ENCODE data around the gene IL37. TPM values are rescaled to one million over a fixed set of nuclear protein-coding genes. Genes with fewer than 3 reads are reported as not detected.

Gene IL37
- total and polyA plus RNA-seq, 2 of the 13 experiments (the other 11 are each of a cell fraction or from before 2014, with no cell fraction given): not detected

DNA sequence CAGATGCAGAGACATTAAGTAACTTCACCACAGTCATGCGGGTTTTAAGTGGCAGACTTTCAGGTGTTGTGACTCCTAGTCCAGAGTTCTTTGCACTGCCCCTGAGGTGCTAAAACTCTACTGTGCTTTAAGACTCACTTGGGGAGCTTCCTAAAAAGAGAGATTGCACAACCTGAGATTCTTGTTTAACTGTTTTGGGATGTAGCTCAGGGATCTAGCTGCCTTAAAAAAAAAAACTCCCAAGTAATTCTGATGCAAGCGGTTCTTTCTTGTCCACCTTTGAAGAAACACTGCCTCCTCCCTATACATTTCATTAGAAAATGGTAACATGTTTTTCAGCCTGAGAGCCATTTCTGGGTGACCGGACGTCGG lies 13.0 kb downstream of the IL37 start:
- ATAC-seq (no peak), DNase-seq (ENCODE audit: low spot score) (no peak), FAIRE-seq (no peak)
- H3K9ac ChIP-seq (ENCODE audit: insufficient read depth, low read depth, low read length): no peak overlapping the region
- no TSS peak for BruUV-seq (replicated peaks)
- 0 out of 2 replicates have a peak, but pooled peaks cover 7% of the 10 kb centered on the region for H3K9me3 ChIP-seq (ENCODE audit: low read length)
- peaks cover 0 to 7% of the 10 kb centered on the region in 2 experiments; a peak in 3 of 5 replicates for H3K27me3 ChIP-seq (ENCODE audit: control insufficient read depth in 1 of 2, insufficient read depth in 2 of 2, low read length in 2 of 2)
- no peaks in the 10 kb centered on the region for H3K36me3 ChIP-seq (replicated peaks in 1 of 2; ENCODE audit: control insufficient read depth in 1 of 2, insufficient read depth in 2 of 2, low read length in 2 of 2)
- intact Hi-C loops (cut with micrococcal nuclease; ENCODE audit: unreplicated experiment) (no loop called here), in situ Hi-C loops (cut with HindIII; ENCODE audit: extremely low pct_ligation_motif_present, low pct_unique_long_range_greater_than_20kb) (no loop called here)
- H3K4me1 ChIP-seq (ENCODE audit: insufficient read depth, low read length): peaks cover 11% of the 10 kb centered on the region
- no peak overlapping the region for H3K4me3 ChIP-seq (replicated peaks in 1 of 3; ENCODE audit: insufficient read depth in 1 of 3, low read depth in 2 of 3, low read length in 3 of 3)
- H2AFZ ChIP-seq (ENCODE audit: low read length): no peak overlapping the region
- no peaks in the 10 kb centered on the region for H4K20me1 ChIP-seq (ENCODE audit: insufficient read depth, low read length)
- whole genome bisulfite sequencing (ENCODE audit: low lambda C conversion rate): 64% methylated on average over 5 of the region's 5 CpGs
- ChIA-PET CTCF (ENCODE audit: low intra/inter-chr PET ratio, low total read pairs) (no interaction called here), POLR2A (no interaction called here)
- TF ChIP-seq ZNF143 (CRISPR knock-in tag; IDR thresholded peaks at IDR 0.05): no peak
- no peak for TF ChIP-seq ZFP41 (CRISPR knock-in tag; IDR thresholded peaks at IDR 0.05; ENCODE audit: borderline replicate concordance)
- no peak for TF ChIP-seq ZNF234 (CRISPR knock-in tag; conservative IDR thresholded peaks at IDR 0.05)
- no peak for TF ChIP-seq ZSCAN9 (CRISPR knock-in tag; IDR thresholded peaks at IDR 0.05; ENCODE audit: borderline replicate concordance)
- no peak for TF ChIP-seq NFATC3 (CRISPR knock-in tag; IDR thresholded peaks at IDR 0.05)
- TF ChIP-seq JUNB (CRISPR knock-in tag; IDR thresholded peaks at IDR 0.05; ENCODE audit: borderline replicate concordance): no peak
- no peak for TF ChIP-seq ZNF557 (CRISPR knock-in tag; IDR thresholded peaks at IDR 0.05)
- 0 out of 2 replicates have a peak, but pooled peaks have one; percentile 13 for TF ChIP-seq ZNF629 (CRISPR knock-in tag; conservative IDR thresholded peaks at IDR 0.05)
- H3K27ac ChIP-seq (ENCODE audit: extremely low read length, insufficient read depth, low read length): no peak overlapping the region
- no peak overlapping the region for H3K4me2 ChIP-seq (ENCODE audit: low read depth, low read length)
- no peaks in the 10 kb centered on the region for H3K79me2 ChIP-seq (ENCODE audit: insufficient read depth, low read length)

DNA sequence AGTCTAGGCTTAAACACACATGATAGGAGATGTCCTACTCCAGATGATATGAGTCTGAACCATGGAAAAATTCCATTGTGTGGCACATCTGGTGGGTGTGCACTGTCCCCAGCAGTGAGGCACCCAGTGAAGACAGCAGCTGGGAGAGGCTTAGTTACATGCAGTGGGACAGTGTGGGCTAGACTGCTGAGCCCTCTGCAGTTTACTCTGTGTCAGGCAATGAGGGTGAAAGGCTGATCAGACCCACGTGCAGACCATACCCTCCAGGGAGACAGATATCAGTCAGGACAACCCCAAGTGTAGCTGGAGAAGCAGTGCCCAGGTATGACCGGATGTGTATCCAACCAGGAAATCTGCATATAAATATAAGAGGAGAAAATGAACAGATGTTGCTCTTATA lies 13.4 kb downstream of the IL37 start:
- Histone ChIP-seq H4K20me1 (ENCODE audit: insufficient read depth, low read length) (no peaks in the 10 kb centered on the region), H3K9ac (ENCODE audit: insufficient read depth, low read depth, low read length) (no peak overlapping the region), H2AFZ (ENCODE audit: low read length) (no peak overlapping the region), H3K4me3 (replicated peaks in 1 of 3; ENCODE audit: insufficient read depth in 1 of 3, low read depth in 2 of 3, low read length in 3 of 3) (no peak overlapping the region), H3K4me2 (ENCODE audit: low read depth, low read length) (no peak overlapping the region), H3K27ac (ENCODE audit: extremely low read length, insufficient read depth, low read length) (no peak overlapping the region), H3K27me3 (ENCODE audit: control insufficient read depth in 1 of 2, insufficient read depth in 2 of 2, low read length in 2 of 2) (peaks cover 0 to 3% of the 10 kb centered on the region in 2 experiments; a peak in 3 of 5 replicates), H3K79me2 (ENCODE audit: insufficient read depth, low read length) (no peaks in the 10 kb centered on the region), H3K4me1 (ENCODE audit: insufficient read depth, low read length) (peaks cover 11% of the 10 kb centered on the region), H3K36me3 (replicated peaks in 1 of 2; ENCODE audit: control insufficient read depth in 1 of 2, insufficient read depth in 2 of 2, low read length in 2 of 2) (no peaks in the 10 kb centered on the region), H3K9me3 (ENCODE audit: low read length) (0 out of 2 replicates have a peak, but pooled peaks cover 5% of the 10 kb centered on the region)
- no TSS peak for BruUV-seq (replicated peaks)
- in situ Hi-C loops (cut with HindIII; ENCODE audit: extremely low pct_ligation_motif_present, low pct_unique_long_range_greater_than_20kb): no loop called here
- CTCF ChIA-PET (ENCODE audit: low intra/inter-chr PET ratio, low total read pairs): no interaction called here
- WGBS (ENCODE audit: low lambda C conversion rate): 41% methylated on average over 2 of the region's 2 CpGs
- intact Hi-C loops (cut with micrococcal nuclease; ENCODE audit: unreplicated experiment): no loop called here
- FAIRE-seq (no peak), DNase-seq (ENCODE audit: low spot score) (no peak), ATAC-seq (peak; percentile 53; the same call in 2 of the 3 replicates)
- POLR2A ChIA-PET: no interaction called here
- TF ChIP-seq SMARCC2 (IDR thresholded peaks at IDR 0.05) (no peak), ZNF670 (CRISPR knock-in tag; IDR thresholded peaks at IDR 0.05; ENCODE audit: borderline replicate concordance) (no peak), NCOA2 (CRISPR knock-in tag; IDR thresholded peaks at IDR 0.05) (no peak), ZNF720 (CRISPR knock-in tag; IDR thresholded peaks at IDR 0.05) (no peak), ZNF761 (CRISPR knock-in tag; conservative IDR thresholded peaks at IDR 0.05) (no peak), KMT2B (CRISPR knock-in tag; IDR thresholded peaks at IDR 0.05) (no peak), SMAD9 (CRISPR knock-in tag; IDR thresholded peaks at IDR 0.05) (no peak), TOPORS (CRISPR knock-in tag; IDR thresholded peaks at IDR 0.05) (no peak)
- TF ChIP-seq, protein P1, sequence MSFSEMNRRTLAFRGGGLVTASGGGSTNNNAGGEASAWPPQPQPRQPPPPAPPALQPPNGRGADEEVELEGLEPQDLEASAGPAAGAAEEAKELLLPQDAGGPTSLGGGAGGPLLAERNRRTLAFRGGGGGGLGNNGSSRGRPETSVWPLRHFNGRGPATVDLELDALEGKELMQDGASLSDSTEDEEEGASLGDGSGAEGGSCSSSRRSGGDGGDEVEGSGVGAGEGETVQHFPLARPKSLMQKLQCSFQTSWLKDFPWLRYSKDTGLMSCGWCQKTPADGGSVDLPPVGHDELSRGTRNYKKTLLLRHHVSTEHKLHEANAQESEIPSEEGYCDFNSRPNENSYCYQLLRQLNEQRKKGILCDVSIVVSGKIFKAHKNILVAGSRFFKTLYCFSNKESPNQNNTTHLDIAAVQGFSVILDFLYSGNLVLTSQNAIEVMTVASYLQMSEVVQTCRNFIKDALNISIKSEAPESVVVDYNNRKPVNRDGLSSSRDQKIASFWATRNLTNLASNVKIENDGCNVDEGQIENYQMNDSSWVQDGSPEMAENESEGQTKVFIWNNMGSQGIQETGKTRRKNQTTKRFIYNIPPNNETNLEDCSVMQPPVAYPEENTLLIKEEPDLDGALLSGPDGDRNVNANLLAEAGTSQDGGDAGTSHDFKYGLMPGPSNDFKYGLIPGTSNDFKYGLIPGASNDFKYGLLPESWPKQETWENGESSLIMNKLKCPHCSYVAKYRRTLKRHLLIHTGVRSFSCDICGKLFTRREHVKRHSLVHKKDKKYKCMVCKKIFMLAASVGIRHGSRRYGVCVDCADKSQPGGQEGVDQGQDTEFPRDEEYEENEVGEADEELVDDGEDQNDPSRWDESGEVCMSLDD (CRISPR knock-in tag; IDR thresholded peaks at IDR 0.05; ENCODE audit: borderline replicate concordance): no peak

Data from HepG2 (cell line).